Small intestine (tissue), 7 donors: ENCODE data around the gene SHROOM3. TPM values are rescaled to one million over a fixed set of nuclear protein-coding genes. Genes with fewer than 3 reads are reported as not detected.
A peak's percentile ranks its signal among the peaks of the same experiment; 100 is the strongest.

Experiments
- DNase-seq, 2 donors: peaks; one replicate each; pipeline versions ENCODE4 v3.0.0 to v3.0.0-alpha.2; 2013
- FAIRE-seq: peaks from 2 replicates; lab custom pipeline; 2012; peaks lifted over from hg19 to GRCh38; lab: Jason Lieb, UNC
- H3K27ac ChIP-seq, 3 donors: one replicate each; pipeline ENCODE4 v1.5.1; 2013; ENCODE audit warnings: low read length in 2 of 3, mild to moderate bottlenecking in 2 of 3, control low read depth in 1 of 3, inconsistent platforms in 1 of 3, low read depth in 1 of 3, moderate library complexity in 1 of 3
- H3K27me3 ChIP-seq, 3 donors: one replicate each; pipeline ENCODE4 v1.6.1; 2013; ENCODE audit warnings: low read length in 3 of 3, inconsistent platforms in 1 of 3; ENCODE audit not compliant: control insufficient read depth in 3 of 3, insufficient read depth in 3 of 3
- H3K36me3 ChIP-seq, 3 donors: one replicate each; pipeline ENCODE4 v1.6.1; 2013; ENCODE audit warnings: low read length in 3 of 3, inconsistent platforms in 1 of 3, low read depth in 1 of 3, mild to moderate bottlenecking in 1 of 3, moderate library complexity in 1 of 3; ENCODE audit not compliant: control insufficient read depth in 3 of 3, insufficient read depth in 2 of 3
- H3K4me1 ChIP-seq, 3 donors: one replicate each; pipeline ENCODE4 v1.6.1; 2013; ENCODE audit warnings: low read length in 2 of 3, inconsistent platforms in 1 of 3, low read depth in 1 of 3, mild to moderate bottlenecking in 1 of 3, moderate library complexity in 1 of 3; ENCODE audit not compliant: control insufficient read depth in 3 of 3, insufficient read depth in 2 of 3
- H3K4me3 ChIP-seq, 3 donors: one replicate each; pipeline ENCODE4 v1.5.1; 2013; ENCODE audit warnings: low read length in 3 of 3, control low read depth in 1 of 3, inconsistent platforms in 1 of 3, low read depth in 1 of 3, mild to moderate bottlenecking in 1 of 3, moderate library complexity in 1 of 3
- H3K9me3 ChIP-seq, 2 donors: one replicate each; pipeline ENCODE4 v1.6.1; 2013; ENCODE audit warnings: low read depth in 1 of 2, low read length in 1 of 2; ENCODE audit not compliant: control insufficient read depth in 2 of 2, insufficient read depth in 1 of 2
- WGBS, 3 donors: extraction: QIAGEN DNeasy Blood & Tissue Kit; methylation state at CpG; one replicate each; pipeline ENCODE4 v1.1.7; 2013; 5-methylcytosine and 5-hydroxymethylcytosine counted together
- polyA plus RNA-seq, 4 donors: library from polyadenylated mRNA; stranded (reverse) in 3 of 4; unstranded in 1 of 4; fragments of 200-250 nt in 3 of 4; fragments of 120-200 nt in 1 of 4; gene quantifications; one replicate each; pipeline versions ENCODE4 v1.2.1 to v1.2.3, GENCODE V29; 2013
- donor health status: healthy with polysubstance abuse.
- donor health status: control.
- donor health status: control.
- donor health status: Bipolar disorder and iron deficiency.
- donor health status: healthy.

Gene SHROOM3
- polyA plus RNA-seq, 4 donors = 21.6 to 52.5 (median 27.8) TPM

DNA sequence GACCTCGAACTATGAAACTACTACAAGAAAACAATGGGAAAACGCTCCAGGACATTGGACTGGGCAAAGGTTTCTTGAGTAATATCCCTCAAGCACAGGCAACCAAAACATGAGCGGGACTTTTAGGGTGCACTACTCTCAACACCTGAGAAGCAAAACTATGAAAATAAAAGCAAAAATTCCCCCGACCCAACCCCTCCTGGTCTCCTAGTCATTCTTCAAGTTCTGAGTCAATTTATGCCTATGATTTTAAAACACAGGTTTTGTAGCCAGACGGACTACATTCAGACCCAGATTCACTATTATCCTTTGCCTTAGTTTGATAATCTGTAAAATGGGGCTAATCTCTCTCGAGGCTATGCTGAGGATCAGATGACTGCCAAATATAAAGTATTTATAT lies 365.9 kb downstream of the SHROOM3 start:
- peaks cover 0 to 5% (median 0%) of the 10 kb centered on the region in 3 donors for H3K27me3 ChIP-seq
- no peak overlapping the region for H3K27ac ChIP-seq
- 38 to 66% (median 46%) methylated on average over 6 of the region's 6 CpGs for WGBS, 3 donors
- no peak for DNase-seq
- H3K9me3 ChIP-seq = no peaks in the 10 kb centered on the region
- H3K4me1 ChIP-seq = peaks cover 0 to 14% (median 0%) of the 10 kb centered on the region in 3 donors
- H3K4me3 ChIP-seq = no peak overlapping the region
- no peak for FAIRE-seq
- H3K36me3 ChIP-seq = no peaks in the 10 kb centered on the region

DNA sequence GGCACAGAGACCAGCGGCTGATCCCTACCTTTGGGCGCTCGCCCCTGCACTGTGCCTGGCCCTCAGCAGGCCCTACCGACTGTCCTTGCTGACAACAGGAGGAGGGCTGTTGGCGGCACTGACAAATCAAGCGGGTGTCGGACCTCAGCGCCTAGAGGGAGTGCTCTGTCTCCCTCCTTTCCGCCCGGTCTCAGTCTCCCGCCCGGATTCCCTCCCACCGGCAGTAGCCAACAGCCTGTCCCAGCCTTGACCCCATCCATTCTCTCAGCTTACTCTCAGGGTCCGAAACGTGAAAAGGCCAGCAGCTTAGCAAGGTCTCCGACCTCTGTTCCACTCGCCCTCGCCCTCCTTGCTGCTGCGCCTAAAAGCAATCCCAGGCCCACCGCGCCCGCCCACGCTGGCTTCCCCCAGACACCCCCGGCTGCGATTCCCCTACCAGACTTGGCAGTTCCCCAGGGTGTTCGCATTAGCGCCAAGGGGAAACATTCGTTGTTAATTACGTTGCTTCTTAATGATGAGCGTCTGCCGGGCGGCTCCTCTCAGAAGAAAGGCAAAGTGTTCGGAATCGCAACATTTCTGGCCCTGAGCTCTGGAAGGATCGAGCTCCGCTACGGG lies 366.7 kb downstream of the SHROOM3 start:
- no peaks in the 10 kb centered on the region for H3K36me3 ChIP-seq
- H3K4me3 ChIP-seq = no peak overlapping the region
- FAIRE-seq = no peak
- 64 to 87% (median 83%) methylated on average over 35 to 37 of the region's 37 CpGs for WGBS, 3 donors
- peaks cover 0 to 14% (median 0%) of the 10 kb centered on the region in 3 donors for H3K4me1 ChIP-seq
- peaks cover 0 to 4% of the 10 kb centered on the region in 2 donors for H3K9me3 ChIP-seq
- H3K27ac ChIP-seq = peak overlapping the region in 2 of 3 donors; percentile 41 to 60
- DNase-seq = peak in 1 of 2 donors; percentile 8
- peaks cover 0 to 5% (median 0%) of the 10 kb centered on the region in 3 donors for H3K27me3 ChIP-seq

DNA sequence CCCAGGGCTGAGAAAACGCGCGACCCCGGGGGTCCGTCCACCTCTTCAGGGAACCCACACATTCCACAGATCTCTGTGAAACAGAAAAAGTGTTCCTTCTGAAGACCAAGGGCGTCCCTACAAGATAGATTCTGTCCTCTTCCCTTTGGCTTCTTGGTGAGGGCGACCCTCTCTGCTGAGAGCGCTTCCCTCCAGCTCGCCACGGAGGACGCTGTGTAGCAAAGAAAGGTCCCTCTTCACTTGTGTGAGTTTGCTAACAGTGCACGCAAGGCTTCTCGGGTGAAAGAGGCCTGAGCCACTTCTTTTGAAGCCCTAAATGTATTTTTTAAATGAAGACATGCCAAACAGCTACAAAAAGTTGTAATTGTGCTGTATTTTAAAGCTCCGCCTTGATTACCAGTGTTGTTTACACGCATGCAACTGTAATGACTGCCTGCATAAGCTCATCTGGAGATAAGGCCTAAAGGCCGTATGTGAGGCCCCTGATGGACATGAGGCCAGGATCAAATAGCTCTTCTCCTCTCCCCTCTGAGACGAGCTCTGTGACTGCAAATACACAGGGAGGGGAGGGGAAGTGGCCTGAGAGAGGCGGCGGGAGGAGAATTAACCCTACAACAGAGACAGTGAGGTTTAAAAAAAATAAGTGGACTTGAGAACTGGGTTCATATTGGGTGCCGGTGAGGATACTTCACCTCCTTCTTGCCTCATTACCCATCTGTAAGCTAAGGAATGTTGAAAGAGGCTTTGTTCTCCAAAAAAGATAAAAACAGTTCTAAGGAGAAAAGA lies 367.4 kb downstream of the SHROOM3 start:
- WGBS, 3 donors = 60 to 85% (median 72%) methylated on average over 19 to 20 of the region's 20 CpGs
- H3K36me3 ChIP-seq = no peaks in the 10 kb centered on the region
- H3K9me3 ChIP-seq = peaks cover 0 to 9% of the 10 kb centered on the region in 2 donors
- peak in 1 of 2 donors; percentile 20 for DNase-seq
- peak overlapping the region in 2 of 3 donors; percentile 41 to 60 for H3K27ac ChIP-seq
- H3K4me1 ChIP-seq = peaks cover 0 to 14% (median 0%) of the 10 kb centered on the region in 3 donors
- H3K4me3 ChIP-seq = no peak overlapping the region
- peaks cover 0 to 5% (median 0%) of the 10 kb centered on the region in 3 donors for H3K27me3 ChIP-seq
- no peak for FAIRE-seq

DNA sequence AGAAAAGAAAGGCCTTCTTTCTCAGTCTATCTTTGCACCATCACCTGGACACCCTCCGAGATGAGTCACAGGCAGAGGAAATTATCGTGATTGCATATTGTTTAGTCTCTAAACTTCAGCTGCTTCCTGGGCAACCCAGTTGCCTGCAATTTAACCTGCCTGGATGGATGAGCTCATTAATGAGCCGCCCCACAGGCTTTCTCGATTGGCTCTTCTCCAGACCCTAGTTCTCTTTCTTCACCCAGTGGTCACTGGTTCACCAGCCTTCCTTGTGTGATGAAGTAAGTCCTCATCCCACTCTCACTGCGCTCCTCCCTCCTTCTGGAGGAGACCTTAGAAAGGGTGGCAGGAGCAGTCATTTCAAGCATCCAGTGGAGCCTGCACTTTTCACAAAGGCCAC lies 368.5 kb downstream of the SHROOM3 start:
- Histone ChIP-seq H3K9me3 (peaks cover 0 to 16% of the 10 kb centered on the region in 2 donors), H3K4me3 (no peak overlapping the region), H3K36me3 (no peaks in the 10 kb centered on the region), H3K4me1 (peaks cover 0 to 14% (median 0%) of the 10 kb centered on the region in 3 donors), H3K27ac (peak overlapping the region in 2 of 3 donors; percentile 29 to 53), H3K27me3 (peaks cover 0 to 5% (median 0%) of the 10 kb centered on the region in 3 donors)
- 23 to 51% (median 35%) methylated on average over 5 of the region's 5 CpGs for WGBS, 3 donors
- DNase-seq (peak; percentile 58 to 66), FAIRE-seq (no peak)

DNA sequence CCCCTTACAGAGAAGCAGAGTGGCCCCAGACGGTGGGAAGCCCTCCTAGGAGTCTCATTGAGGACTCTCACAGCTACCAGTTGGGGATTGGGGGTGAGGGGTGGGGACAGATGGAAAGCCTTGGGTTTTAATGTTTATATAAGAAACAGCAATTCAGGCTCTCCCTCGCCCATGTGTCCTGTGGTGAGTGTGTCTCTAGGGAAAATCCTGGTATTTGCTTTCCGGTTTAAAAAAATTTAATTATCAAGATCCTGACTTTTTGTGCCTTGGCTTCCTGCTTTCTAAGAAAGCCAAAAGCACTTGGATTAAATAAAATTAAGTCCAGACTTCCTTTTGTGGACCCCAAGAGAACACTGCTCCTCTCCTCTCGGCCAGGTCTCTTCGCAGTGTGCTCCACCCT lies 369.1 kb downstream of the SHROOM3 start:
- H3K27me3 ChIP-seq = peaks cover 0 to 5% (median 0%) of the 10 kb centered on the region in 3 donors
- DNase-seq = no peak
- peak overlapping the region in 1 of 3 donors; percentile 29 for H3K27ac ChIP-seq
- H3K36me3 ChIP-seq = no peaks in the 10 kb centered on the region
- peaks cover 0 to 14% (median 0%) of the 10 kb centered on the region in 3 donors for H3K4me1 ChIP-seq
- no peak for FAIRE-seq
- H3K4me3 ChIP-seq = no peak overlapping the region
- H3K9me3 ChIP-seq = peaks cover 0 to 16% of the 10 kb centered on the region in 2 donors
- WGBS, 3 donors = 64 to 75% (median 66%) methylated on average over 5 of the region's 5 CpGs

DNA sequence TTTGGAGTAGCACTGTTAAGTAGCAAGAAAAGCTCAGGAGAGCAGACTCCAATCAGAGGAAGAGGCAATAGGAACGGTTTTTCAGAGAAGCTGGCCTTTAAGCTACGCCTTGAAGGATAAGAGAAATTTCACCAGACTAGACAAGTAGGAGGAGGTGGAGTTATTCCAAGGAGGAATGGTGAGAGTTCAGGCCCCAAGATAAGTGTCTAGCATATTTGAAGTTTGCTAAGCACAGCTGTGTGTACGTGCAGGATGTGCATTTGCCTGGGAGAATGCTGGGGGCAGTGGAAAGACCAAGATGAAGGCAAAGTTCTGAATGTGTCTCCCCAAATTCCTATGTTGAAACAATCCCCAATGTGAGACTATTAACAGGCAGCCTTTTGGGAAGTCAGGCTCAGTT lies 371.3 kb downstream of the SHROOM3 start:
- no peak for DNase-seq
- H3K27ac ChIP-seq = no peak overlapping the region
- 76 to 92% (median 84%) methylated on average over 3 of the region's 3 CpGs for WGBS, 3 donors
- H3K4me1 ChIP-seq = peaks cover 0 to 19% (median 0%) of the 10 kb centered on the region in 3 donors
- H3K27me3 ChIP-seq = peaks cover 0 to 5% (median 0%) of the 10 kb centered on the region in 3 donors
- peaks cover 0 to 16% of the 10 kb centered on the region in 2 donors for H3K9me3 ChIP-seq
- FAIRE-seq = no peak
- H3K4me3 ChIP-seq = no peak overlapping the region
- H3K36me3 ChIP-seq = no peaks in the 10 kb centered on the region

DNA sequence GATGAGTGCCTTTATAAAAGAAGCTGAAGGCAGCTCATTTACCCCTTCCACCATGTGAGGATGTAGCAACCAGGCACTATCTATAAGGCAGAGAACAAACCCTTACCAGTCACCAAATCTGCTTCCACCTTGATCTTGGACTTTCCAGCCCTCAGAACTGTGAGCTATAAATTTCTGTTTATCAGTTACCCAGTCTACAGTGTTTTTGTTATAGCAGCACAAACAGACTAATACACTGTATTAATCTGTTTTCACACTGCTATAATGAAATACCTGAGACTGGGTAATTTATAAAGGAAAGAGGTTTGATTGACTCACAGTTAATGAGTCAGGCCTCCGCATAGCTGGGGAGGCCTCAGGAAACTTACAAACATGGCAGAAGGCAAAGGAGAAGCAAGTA lies 371.7 kb downstream of the SHROOM3 start:
- Histone ChIP-seq H3K27ac (no peak overlapping the region), H3K4me3 (no peak overlapping the region), H3K9me3 (peaks cover 0 to 16% of the 10 kb centered on the region in 2 donors), H3K4me1 (peaks cover 0 to 19% (median 0%) of the 10 kb centered on the region in 3 donors), H3K36me3 (no peaks in the 10 kb centered on the region), H3K27me3 (peaks cover 0 to 5% (median 0%) of the 10 kb centered on the region in 3 donors)
- FAIRE-seq (no peak), DNase-seq (no peak)
- WGBS, 3 donors = 88 to 96% (median 96%) methylated on average over 1 of the region's 1 CpG

DNA sequence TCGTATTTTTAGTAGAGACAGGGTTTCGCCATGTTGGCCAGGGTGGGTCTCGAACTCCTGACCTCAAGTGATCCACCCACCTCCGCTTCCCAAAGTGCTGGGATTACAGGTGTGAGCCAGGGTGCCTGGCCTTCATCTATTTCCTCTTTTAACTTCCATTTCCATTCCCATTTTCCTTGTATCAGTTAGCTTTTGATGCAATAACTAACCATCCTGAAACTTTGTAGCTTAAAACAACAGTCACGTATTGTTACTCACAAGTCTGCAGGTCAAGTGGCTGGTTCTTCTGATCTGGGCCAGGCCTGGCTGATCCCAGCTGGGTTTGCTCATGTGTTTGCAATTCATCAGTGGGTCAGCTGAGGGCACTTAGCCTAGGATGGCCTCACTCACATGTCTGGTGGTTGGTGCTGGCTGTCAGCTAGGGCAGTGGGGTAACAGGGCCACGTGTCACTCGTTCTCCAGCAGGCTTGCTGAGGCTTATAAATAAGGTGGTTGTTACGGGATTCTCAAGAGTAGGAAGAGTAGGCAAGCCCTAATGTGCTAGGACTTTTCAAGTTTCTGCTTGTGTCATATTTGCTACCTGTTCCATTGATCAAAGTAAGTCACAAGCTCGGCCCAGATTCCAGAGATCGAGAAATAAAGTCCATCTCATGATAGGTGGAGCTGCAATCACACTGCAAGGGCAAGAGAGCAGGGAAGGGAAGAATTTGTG lies 374.7 kb downstream of the SHROOM3 start:
- H3K9me3 ChIP-seq = peaks cover 0 to 16% of the 10 kb centered on the region in 2 donors
- no peaks in the 10 kb centered on the region for H3K36me3 ChIP-seq
- WGBS, 3 donors = 63 to 78% (median 67%) methylated on average over 10 of the region's 10 CpGs
- no peak overlapping the region for H3K4me3 ChIP-seq
- no peak for FAIRE-seq
- no peak overlapping the region for H3K27ac ChIP-seq
- no peaks in the 10 kb centered on the region for H3K27me3 ChIP-seq
- peaks cover 0 to 4% (median 0%) of the 10 kb centered on the region in 3 donors for H3K4me1 ChIP-seq
- peak; percentile 58 to 64 for DNase-seq
